ENCODE measurements around the gene SGCA. TPM values are rescaled to one million over a fixed set of nuclear protein-coding genes. Genes with fewer than 3 reads are reported as not detected.

Gene SGCA
- total RNA-seq, 2 donors from 2014 or later, result 0.89 to 5.5 TPM

- no peaks in the 10 kb centered on the region for H3K36me3 ChIP-seq
- H3K4me1 ChIP-seq, result no peaks in the 10 kb centered on the region
- intact Hi-C loops (cut with DNase I), result no loop called here
- H3K27ac ChIP-seq, result no peak overlapping the region
- no peak overlapping the region for H3K4me3 ChIP-seq
- H3K9ac ChIP-seq (ENCODE audit: low read depth in 2 of 2, low read length in 2 of 2), result no peak overlapping the region
- no peaks in the 10 kb centered on the region for H3K27me3 ChIP-seq
- no peaks in the 10 kb centered on the region for H3K9me3 ChIP-seq
- no peak for DNase-seq
- TF ChIP-seq, protein P1, sequence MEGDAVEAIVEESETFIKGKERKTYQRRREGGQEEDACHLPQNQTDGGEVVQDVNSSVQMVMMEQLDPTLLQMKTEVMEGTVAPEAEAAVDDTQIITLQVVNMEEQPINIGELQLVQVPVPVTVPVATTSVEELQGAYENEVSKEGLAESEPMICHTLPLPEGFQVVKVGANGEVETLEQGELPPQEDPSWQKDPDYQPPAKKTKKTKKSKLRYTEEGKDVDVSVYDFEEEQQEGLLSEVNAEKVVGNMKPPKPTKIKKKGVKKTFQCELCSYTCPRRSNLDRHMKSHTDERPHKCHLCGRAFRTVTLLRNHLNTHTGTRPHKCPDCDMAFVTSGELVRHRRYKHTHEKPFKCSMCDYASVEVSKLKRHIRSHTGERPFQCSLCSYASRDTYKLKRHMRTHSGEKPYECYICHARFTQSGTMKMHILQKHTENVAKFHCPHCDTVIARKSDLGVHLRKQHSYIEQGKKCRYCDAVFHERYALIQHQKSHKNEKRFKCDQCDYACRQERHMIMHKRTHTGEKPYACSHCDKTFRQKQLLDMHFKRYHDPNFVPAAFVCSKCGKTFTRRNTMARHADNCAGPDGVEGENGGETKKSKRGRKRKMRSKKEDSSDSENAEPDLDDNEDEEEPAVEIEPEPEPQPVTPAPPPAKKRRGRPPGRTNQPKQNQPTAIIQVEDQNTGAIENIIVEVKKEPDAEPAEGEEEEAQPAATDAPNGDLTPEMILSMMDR (IDR thresholded peaks at IDR 0.05), result no peak
Observed at GRCh38 chr17:50221266-50221863, 55.6 kb downstream of the SGCA start.

- no peaks in the 10 kb centered on the region for H3K36me3 ChIP-seq
- DNase-seq, result no peak
- intact Hi-C loops (cut with DNase I), result no loop called here
- H3K4me3 ChIP-seq, result no peak overlapping the region
- no peaks in the 10 kb centered on the region for H3K9me3 ChIP-seq
- no peak overlapping the region for H3K27ac ChIP-seq
- H3K9ac ChIP-seq (ENCODE audit: low read depth in 2 of 2, low read length in 2 of 2), result no peak overlapping the region
- TF ChIP-seq, protein P1 (IDR thresholded peaks at IDR 0.05), result no peak
- no peaks in the 10 kb centered on the region for H3K4me1 ChIP-seq
- H3K27me3 ChIP-seq, result no peaks in the 10 kb centered on the region
Observed at GRCh38 chr17:50221864-50222545, 56.2 kb downstream of the SGCA start.

DNA sequence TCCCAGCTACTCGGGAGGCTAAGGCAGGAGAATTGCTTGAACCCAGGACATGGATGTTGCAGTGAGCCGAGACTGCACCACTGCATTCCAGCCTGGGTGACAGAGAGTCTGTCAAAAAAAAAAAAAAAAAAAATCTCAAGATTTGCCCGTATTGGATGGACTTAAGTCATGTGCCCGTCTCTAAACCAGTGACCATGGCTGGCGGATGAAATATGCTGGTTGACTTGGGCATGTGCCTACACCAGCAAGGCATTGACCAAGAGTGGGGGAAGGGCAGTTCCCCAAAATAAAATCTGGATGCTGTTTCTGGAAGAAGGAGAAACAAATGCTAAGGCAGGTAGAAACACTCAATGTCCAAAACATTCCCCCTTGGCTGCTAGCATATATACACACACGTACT lies 57.1 kb downstream of the SGCA start:
- Histone ChIP-seq H3K36me3 (no peaks in the 10 kb centered on the region), H3K4me3 (no peak overlapping the region), H3K4me1 (no peaks in the 10 kb centered on the region), H3K9ac (ENCODE audit: low read depth in 2 of 2, low read length in 2 of 2) (no peak overlapping the region), H3K27ac (no peak overlapping the region), H3K27me3 (no peaks in the 10 kb centered on the region), H3K9me3 (no peaks in the 10 kb centered on the region)
- TF ChIP-seq, protein P1 (IDR thresholded peaks at IDR 0.05), result no peak
- no peak for DNase-seq
- intact Hi-C loops (cut with DNase I), result no loop called here

Other genes with a start within 250 kb of the SGCA start
- under 1 TPM in 1 of 2 donors, not detected in 1; 0.49 TPM for gene DLX4, start 196.8 kb upstream of the SGCA start, total RNA-seq
- gene DLX3, start 170.8 kb upstream of the SGCA start, total RNA-seq, result under 1 TPM in 1 of 2 donors, not detected in 1; 0.21 TPM
- gene ITGA3, start 109.9 kb upstream of the SGCA start, total RNA-seq, result 100 to 1,000 TPM; 111 to 116 TPM
- 10 to 100 TPM; 48.8 to 56.4 TPM for gene PDK2, start 70.7 kb upstream of the SGCA start, total RNA-seq
- gene SAMD14, start 35.8 kb upstream of the SGCA start, total RNA-seq, result 1 to 10 TPM in 1 of 2 donors, under 1 TPM in 1; 0.77 to 2.3 TPM
- gene PPP1R9B, start 15.3 kb upstream of the SGCA start, total RNA-seq, result 10 to 100 TPM; 36.6 to 43.2 TPM
- gene COL1A1, start 35.6 kb downstream of the SGCA start, total RNA-seq, result 100 to 1,000 TPM in 1 of 2 donors, 10 to 100 TPM in 1; 74.7 to 127 TPM
- 10 to 100 TPM; 11.1 to 18.5 TPM for gene TMEM92, start 108.5 kb downstream of the SGCA start, total RNA-seq
- 10 to 100 TPM; 15.6 to 28.5 TPM for gene XYLT2, start 180.1 kb downstream of the SGCA start, total RNA-seq
- gene MRPL27, start 207.2 kb downstream of the SGCA start, total RNA-seq, result 100 to 1,000 TPM in 1 of 2 donors, 10 to 100 TPM in 1; 71.7 to 135 TPM
- 10 to 100 TPM in 1 of 2 donors, 1 to 10 TPM in 1; 1.8 to 10.1 TPM for gene EME1, start 207.2 kb downstream of the SGCA start, total RNA-seq
- 100 to 1,000 TPM; 147 to 265 TPM for gene LRRC59, start 231.5 kb downstream of the SGCA start, total RNA-seq

All from colonic mucosa (tissue), 4 donors.